ENCODE data around the gene RPL15. TPM values are rescaled to one million over a fixed set of nuclear protein-coding genes. Genes with fewer than 3 reads are reported as not detected.

RPL15 gene
- total RNA-seq, 1 donor from 2014 or later: 5,928 TPM

GRCh38 chr3:23964537-23965235 lies 47.8 kb downstream of the RPL15 start:
- Histone ChIP-seq H4K20me1 (ENCODE audit: low read depth) (no peaks in the 10 kb centered on the region), H3K27ac (no peak overlapping the region), H3K4me2 (no peak overlapping the region), H3K9ac (no peak overlapping the region), H2AFZ (replicated peaks) (no peak overlapping the region), H3K4me1 (no peaks in the 10 kb centered on the region), H3K4me3 (no peak overlapping the region), H3F3A (ENCODE audit: low read depth) (no peaks in the 10 kb centered on the region), H3K27me3 (no peaks in the 10 kb centered on the region), H3K36me3 (peaks cover 13% of the 10 kb centered on the region), H3K9me3 (ENCODE audit: low read depth) (no peaks in the 10 kb centered on the region), H3K79me2 (ENCODE audit: low read depth) (peaks cover 9% of the 10 kb centered on the region)
- Mint-ChIP-seq H3K4me3 (no peak overlapping the region), H3K27me3 (ENCODE audit: insufficient read depth, low read depth) (no peaks in the 10 kb centered on the region), H3K36me3 (peaks cover 39% of the 10 kb centered on the region), H3K4me1 (no peaks in the 10 kb centered on the region), H3K9me3 (no peaks in the 10 kb centered on the region), H3K27ac (no peak overlapping the region)
- DNase-seq (ENCODE audit: low spot score): no peak
- no peak for TF ChIP-seq CTCF (IDR thresholded peaks at IDR 0.05)
- TF ChIP-seq EZH2 (IDR thresholded peaks at IDR 0.05): no peak
- no peak for TF ChIP-seq EZH2phosphoT487 (IDR thresholded peaks at IDR 0.05)

- no peak for TF ChIP-seq EZH2phosphoT487 (IDR thresholded peaks at IDR 0.05)
- no peak overlapping the region for H2AFZ ChIP-seq (replicated peaks)
- H3K36me3 ChIP-seq: peaks cover 13% of the 10 kb centered on the region
- H4K20me1 ChIP-seq (ENCODE audit: low read depth): no peaks in the 10 kb centered on the region
- no peaks in the 10 kb centered on the region for H3K4me1 Mint-ChIP-seq
- peaks cover 9% of the 10 kb centered on the region for H3K79me2 ChIP-seq (ENCODE audit: low read depth)
- no peaks in the 10 kb centered on the region for H3K4me1 ChIP-seq
- no peak overlapping the region for H3K9ac ChIP-seq
- no peak overlapping the region for H3K4me3 ChIP-seq
- H3K9me3 ChIP-seq (ENCODE audit: low read depth): no peaks in the 10 kb centered on the region
- no peak overlapping the region for H3K27ac Mint-ChIP-seq
- no peaks in the 10 kb centered on the region for H3K9me3 Mint-ChIP-seq
- no peaks in the 10 kb centered on the region for H3F3A ChIP-seq (ENCODE audit: low read depth)
- H3K4me3 Mint-ChIP-seq: no peak overlapping the region
- peaks cover 34% of the 10 kb centered on the region for H3K36me3 Mint-ChIP-seq
- no peak overlapping the region for H3K27ac ChIP-seq
- no peak overlapping the region for H3K4me2 ChIP-seq
- DNase-seq (ENCODE audit: low spot score): no peak
- no peaks in the 10 kb centered on the region for H3K27me3 Mint-ChIP-seq (ENCODE audit: insufficient read depth, low read depth)
- H3K27me3 ChIP-seq: no peaks in the 10 kb centered on the region
Measured at GRCh38 chr3:23966328-23966727, 49.4 kb downstream of the RPL15 start.

GRCh38 chr3:23968463-23969184 lies 51.7 kb downstream of the RPL15 start:
- DNase-seq (ENCODE audit: low spot score): no peak
- Histone ChIP-seq H3K4me3 (no peak overlapping the region), H2AFZ (replicated peaks) (no peak overlapping the region), H3K4me1 (no peaks in the 10 kb centered on the region), H3K4me2 (no peak overlapping the region), H3K36me3 (peaks cover 13% of the 10 kb centered on the region), H3F3A (ENCODE audit: low read depth) (peaks cover 7% of the 10 kb centered on the region), H3K9me3 (ENCODE audit: low read depth) (no peaks in the 10 kb centered on the region), H3K9ac (no peak overlapping the region), H3K27ac (no peak overlapping the region), H3K27me3 (no peaks in the 10 kb centered on the region), H4K20me1 (ENCODE audit: low read depth) (no peaks in the 10 kb centered on the region), H3K79me2 (ENCODE audit: low read depth) (peaks cover 9% of the 10 kb centered on the region)
- TF ChIP-seq EZH2 (IDR thresholded peaks at IDR 0.05) (no peak), EZH2phosphoT487 (IDR thresholded peaks at IDR 0.05) (no peak), CTCF (IDR thresholded peaks at IDR 0.05) (no peak)
- no peak overlapping the region for H3K4me3 Mint-ChIP-seq
- peaks cover 17% of the 10 kb centered on the region for H3K36me3 Mint-ChIP-seq
- no peaks in the 10 kb centered on the region for H3K4me1 Mint-ChIP-seq
- H3K27me3 Mint-ChIP-seq (ENCODE audit: insufficient read depth, low read depth): no peaks in the 10 kb centered on the region
- H3K9me3 Mint-ChIP-seq: no peaks in the 10 kb centered on the region
- H3K27ac Mint-ChIP-seq: no peak overlapping the region

- TF ChIP-seq CTCF (IDR thresholded peaks at IDR 0.05) (no peak), EZH2phosphoT487 (IDR thresholded peaks at IDR 0.05) (no peak), EZH2 (IDR thresholded peaks at IDR 0.05) (no peak)
- H3K4me3 ChIP-seq: no peak overlapping the region
- H3K9me3 ChIP-seq (ENCODE audit: low read depth): no peaks in the 10 kb centered on the region
- peaks cover 13% of the 10 kb centered on the region for H3K36me3 ChIP-seq
- H3K9ac ChIP-seq: no peak overlapping the region
- no peaks in the 10 kb centered on the region for H3K4me1 ChIP-seq
- no peaks in the 10 kb centered on the region for H3K27me3 ChIP-seq
- Mint-ChIP-seq H3K4me1 (no peaks in the 10 kb centered on the region), H3K4me3 (no peak overlapping the region), H3K36me3 (peaks cover 15% of the 10 kb centered on the region), H3K27ac (no peak overlapping the region), H3K27me3 (ENCODE audit: insufficient read depth, low read depth) (no peaks in the 10 kb centered on the region), H3K9me3 (no peaks in the 10 kb centered on the region)
- no peak overlapping the region for H3K27ac ChIP-seq
- no peaks in the 10 kb centered on the region for H4K20me1 ChIP-seq (ENCODE audit: low read depth)
- peaks cover 7% of the 10 kb centered on the region for H3F3A ChIP-seq (ENCODE audit: low read depth)
- no peak overlapping the region for H3K4me2 ChIP-seq
- peaks cover 9% of the 10 kb centered on the region for H3K79me2 ChIP-seq (ENCODE audit: low read depth)
- no peak overlapping the region for H2AFZ ChIP-seq (replicated peaks)
- DNase-seq (ENCODE audit: low spot score): no peak
Measured at GRCh38 chr3:23969393-23969792, 52.5 kb downstream of the RPL15 start.
